Measurements from ENCODE around the gene PHF2.

The PHF2 gene

DNA sequence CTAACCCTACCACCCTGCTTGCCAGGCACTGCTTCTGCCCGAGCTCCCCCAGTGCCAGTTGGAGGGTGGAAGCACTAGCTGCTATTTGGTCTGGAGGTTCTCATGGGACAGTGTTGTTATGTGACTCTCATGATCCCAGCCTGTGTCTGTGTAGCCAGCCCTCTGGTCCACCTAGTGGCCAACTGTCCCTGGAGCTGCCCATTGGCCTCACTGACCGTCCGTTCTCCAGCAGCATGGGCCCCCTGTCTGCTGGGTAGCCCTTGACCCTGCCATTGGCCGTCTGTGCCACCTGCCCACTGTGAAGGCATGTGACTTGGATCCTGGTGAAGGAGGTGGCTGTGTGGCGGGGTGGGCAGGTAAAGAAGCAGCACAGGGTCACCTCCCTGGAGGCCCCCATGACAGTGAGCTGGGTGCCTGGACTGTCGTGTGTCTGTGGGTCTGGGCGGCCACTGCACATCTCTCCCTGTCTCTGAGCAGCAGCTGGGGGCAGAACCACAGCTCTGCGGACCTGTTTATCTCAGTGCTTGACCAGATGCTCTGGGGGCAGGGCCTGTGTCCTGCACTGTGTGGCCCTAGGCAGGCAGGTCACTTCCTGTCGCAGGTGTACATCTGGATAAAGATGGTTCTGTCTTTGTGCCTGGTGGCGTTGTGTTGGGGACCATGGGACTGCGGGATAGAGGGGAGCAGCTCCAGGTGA, 11.4 kb downstream of the PHF2 start:
- Histone ChIP-seq H4K12ac (ENCODE audit: low read depth, low read length) (no peak overlapping the region), H3K9me3 (ENCODE audit: insufficient read depth, low read depth, low read length) (peaks cover 4% of the 10 kb centered on the region), H3K23ac (ENCODE audit: low read length) (no peak overlapping the region), H3K27me3 (ENCODE audit: insufficient read depth, low read length) (no peaks in the 10 kb centered on the region), H3K14ac (ENCODE audit: low read length) (no peak overlapping the region), H3K4me2 (ENCODE audit: low read length) (no peak overlapping the region), H3K4me3 (ENCODE audit: low read depth, low read length) (no peak overlapping the region), H3K4me1 (ENCODE audit: control insufficient read depth in 1 of 2, insufficient read depth in 2 of 2, low read length in 2 of 2) (peaks cover 6 to 15% of the 10 kb centered on the region in 2 experiments), H2AK5ac (ENCODE audit: low read length) (no peak overlapping the region), H4K91ac (ENCODE audit: low read depth, low read length) (no peak overlapping the region), H4K8ac (ENCODE audit: low read depth, low read length) (no peak overlapping the region), H3K27ac (ENCODE audit: low read depth, low read length) (no peak overlapping the region), H3K18ac (ENCODE audit: low read length) (no peak overlapping the region), H2BK5ac (ENCODE audit: low read depth, low read length, poor library complexity) (no peak overlapping the region), H3K36me3 (ENCODE audit: control insufficient read depth in 1 of 2, insufficient read depth in 2 of 2, low read length in 2 of 2) (no peaks in the 10 kb centered on the region), H3K79me2 (ENCODE audit: control insufficient read depth, insufficient read depth, low read length, poor library complexity) (no peaks in the 10 kb centered on the region), H3K9ac (ENCODE audit: low read length) (no peak overlapping the region), H3K79me1 (ENCODE audit: low read length) (no peaks in the 10 kb centered on the region), H2AFZ (ENCODE audit: insufficient read depth, low read length, poor library complexity) (no peak overlapping the region), H2BK12ac (ENCODE audit: low read length) (no peak overlapping the region), H2BK120ac (ENCODE audit: insufficient read depth, low read length, poor library complexity) (no peak overlapping the region), H3K4ac (ENCODE audit: low read depth, low read length) (no peak overlapping the region)
- peak in 1 of 2 donors; percentile 35 for DNase-seq
- no CpG with 5 or more reads among the region's 11 CpGs for WGBS (ENCODE audit: extremely low coverage, insufficient coverage, insufficient read length)

DNA sequence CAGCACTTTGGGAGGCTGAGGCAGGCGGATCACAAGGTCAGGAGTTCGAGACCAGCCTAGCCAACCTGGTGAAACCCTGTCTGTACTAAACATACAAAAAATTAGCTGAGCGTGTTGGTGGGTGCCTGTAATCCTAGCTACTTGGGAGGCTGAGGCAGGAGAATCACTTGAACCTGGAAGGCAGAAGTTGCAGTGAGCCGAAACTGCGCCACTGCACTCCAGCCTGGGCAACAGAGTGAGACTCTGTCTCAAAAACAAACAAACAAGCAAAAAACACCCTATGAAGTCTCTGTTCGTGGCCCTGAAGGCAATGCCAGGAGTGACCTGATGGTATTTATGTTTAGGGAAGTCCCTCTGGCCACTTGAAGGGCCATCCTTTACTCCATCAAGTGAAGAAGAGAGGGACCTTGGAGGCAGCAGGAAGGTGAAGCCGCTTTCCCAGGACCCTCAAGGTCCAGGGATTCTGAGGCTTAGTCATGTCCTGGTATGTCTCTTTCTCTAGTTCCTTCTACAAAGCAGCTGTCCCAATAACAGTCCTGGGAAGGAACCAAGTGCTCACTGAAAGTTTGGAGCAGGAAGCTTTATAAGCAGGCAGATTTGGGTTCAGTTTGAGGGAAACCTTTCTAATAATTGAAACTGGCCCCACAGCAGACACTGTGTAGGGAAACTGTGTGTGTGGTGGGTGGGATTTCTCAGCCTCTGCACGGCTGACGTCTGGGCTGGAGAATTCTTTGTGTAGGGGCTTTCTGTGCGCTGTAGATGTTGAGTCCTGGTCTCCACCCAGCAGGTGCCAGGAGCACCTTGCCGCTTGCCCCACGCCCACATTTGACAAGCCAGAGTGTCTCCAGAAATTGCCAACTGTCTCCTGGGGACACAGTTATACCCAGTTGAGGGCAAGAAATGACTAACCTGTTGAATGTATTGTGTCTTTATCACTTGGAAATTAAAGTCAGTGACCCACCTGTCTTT, 12.5 kb downstream of the PHF2 start:
- H4K91ac ChIP-seq (ENCODE audit: low read depth, low read length), result no peak overlapping the region
- no peak overlapping the region for H4K12ac ChIP-seq (ENCODE audit: low read depth, low read length)

DNA sequence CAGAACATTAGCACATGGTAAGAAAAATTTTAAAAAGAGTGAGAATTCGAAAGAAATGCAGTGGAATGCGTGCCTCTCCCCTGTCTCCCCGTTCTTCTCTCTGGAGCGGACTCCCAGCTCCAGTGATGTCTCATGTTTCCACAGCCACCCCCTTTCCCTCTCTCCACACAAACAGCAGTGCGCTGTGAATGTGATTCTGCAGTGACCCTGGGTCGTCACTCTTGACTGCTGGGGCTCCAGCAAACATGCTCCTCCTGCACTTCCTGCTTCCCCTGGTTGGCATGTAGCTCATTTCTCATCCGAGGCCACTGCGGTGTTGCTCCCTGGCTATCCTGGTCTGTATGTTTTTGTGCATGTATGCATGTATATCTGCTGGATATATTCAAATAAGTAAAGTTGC, 13.3 kb downstream of the PHF2 start:
- no peak overlapping the region for H3K18ac ChIP-seq (ENCODE audit: low read length)
- no peak overlapping the region for H3K4me2 ChIP-seq (ENCODE audit: low read length)
- DNase-seq, result no peak
- H3K79me2 ChIP-seq (ENCODE audit: control insufficient read depth, insufficient read depth, low read length, poor library complexity), result no peaks in the 10 kb centered on the region
- H3K9me3 ChIP-seq (ENCODE audit: insufficient read depth, low read depth, low read length), result peaks cover 4% of the 10 kb centered on the region
- H4K91ac ChIP-seq (ENCODE audit: low read depth, low read length), result no peak overlapping the region
- no peaks in the 10 kb centered on the region for H3K36me3 ChIP-seq (ENCODE audit: control insufficient read depth in 1 of 2, insufficient read depth in 2 of 2, low read length in 2 of 2)
- no peak overlapping the region for H3K23ac ChIP-seq (ENCODE audit: low read length)
- H2BK5ac ChIP-seq (ENCODE audit: low read depth, low read length, poor library complexity), result no peak overlapping the region
- no CpG with 5 or more reads among the region's 8 CpGs for WGBS (ENCODE audit: extremely low coverage, insufficient coverage, insufficient read length)
- H3K27ac ChIP-seq (ENCODE audit: low read depth, low read length), result no peak overlapping the region
- peaks cover 6 to 15% of the 10 kb centered on the region in 2 experiments for H3K4me1 ChIP-seq (ENCODE audit: control insufficient read depth in 1 of 2, insufficient read depth in 2 of 2, low read length in 2 of 2)
- no peak overlapping the region for H4K8ac ChIP-seq (ENCODE audit: low read depth, low read length)
- H2AFZ ChIP-seq (ENCODE audit: insufficient read depth, low read length, poor library complexity), result no peak overlapping the region
- no peaks in the 10 kb centered on the region for H3K27me3 ChIP-seq (ENCODE audit: insufficient read depth, low read length)
- no peak overlapping the region for H2BK120ac ChIP-seq (ENCODE audit: insufficient read depth, low read length, poor library complexity)
- H4K12ac ChIP-seq (ENCODE audit: low read depth, low read length), result no peak overlapping the region
- no peaks in the 10 kb centered on the region for H3K79me1 ChIP-seq (ENCODE audit: low read length)
- no peak overlapping the region for H2AK5ac ChIP-seq (ENCODE audit: low read length)
- no peak overlapping the region for H2BK12ac ChIP-seq (ENCODE audit: low read length)
- H3K9ac ChIP-seq (ENCODE audit: low read length), result no peak overlapping the region
- H3K14ac ChIP-seq (ENCODE audit: low read length), result no peak overlapping the region
- H3K4me3 ChIP-seq (ENCODE audit: low read depth, low read length), result no peak overlapping the region
- no peak overlapping the region for H3K4ac ChIP-seq (ENCODE audit: low read depth, low read length)

More for the DNA sequence above, 12.5 kb downstream of the PHF2 start:
- no peak overlapping the region for H4K8ac ChIP-seq (ENCODE audit: low read depth, low read length)
- H3K4me1 ChIP-seq (ENCODE audit: control insufficient read depth in 1 of 2, insufficient read depth in 2 of 2, low read length in 2 of 2), result peaks cover 6 to 15% of the 10 kb centered on the region in 2 experiments
- DNase-seq, result no peak
- no peak overlapping the region for H3K4me3 ChIP-seq (ENCODE audit: low read depth, low read length)
- no peak overlapping the region for H3K27ac ChIP-seq (ENCODE audit: low read depth, low read length)
- peaks cover 4% of the 10 kb centered on the region for H3K9me3 ChIP-seq (ENCODE audit: insufficient read depth, low read depth, low read length)
- no peak overlapping the region for H3K9ac ChIP-seq (ENCODE audit: low read length)
- no peak overlapping the region for H3K23ac ChIP-seq (ENCODE audit: low read length)
- H3K4ac ChIP-seq (ENCODE audit: low read depth, low read length), result no peak overlapping the region
- no peak overlapping the region for H3K4me2 ChIP-seq (ENCODE audit: low read length)
- WGBS (ENCODE audit: extremely low coverage, insufficient coverage, insufficient read length), result no CpG with 5 or more reads among the region's 12 CpGs
- no peak overlapping the region for H2BK5ac ChIP-seq (ENCODE audit: low read depth, low read length, poor library complexity)
- no peak overlapping the region for H2BK120ac ChIP-seq (ENCODE audit: insufficient read depth, low read length, poor library complexity)
- no peak overlapping the region for H3K18ac ChIP-seq (ENCODE audit: low read length)
- H3K79me1 ChIP-seq (ENCODE audit: low read length), result no peaks in the 10 kb centered on the region
- H2AK5ac ChIP-seq (ENCODE audit: low read length), result no peak overlapping the region
- H3K27me3 ChIP-seq (ENCODE audit: insufficient read depth, low read length), result no peaks in the 10 kb centered on the region
- no peak overlapping the region for H2BK12ac ChIP-seq (ENCODE audit: low read length)
- H3K79me2 ChIP-seq (ENCODE audit: control insufficient read depth, insufficient read depth, low read length, poor library complexity), result no peaks in the 10 kb centered on the region
- no peak overlapping the region for H3K14ac ChIP-seq (ENCODE audit: low read length)
- H2AFZ ChIP-seq (ENCODE audit: insufficient read depth, low read length, poor library complexity), result no peak overlapping the region
- H3K36me3 ChIP-seq (ENCODE audit: control insufficient read depth in 1 of 2, insufficient read depth in 2 of 2, low read length in 2 of 2), result no peaks in the 10 kb centered on the region

DNA sequence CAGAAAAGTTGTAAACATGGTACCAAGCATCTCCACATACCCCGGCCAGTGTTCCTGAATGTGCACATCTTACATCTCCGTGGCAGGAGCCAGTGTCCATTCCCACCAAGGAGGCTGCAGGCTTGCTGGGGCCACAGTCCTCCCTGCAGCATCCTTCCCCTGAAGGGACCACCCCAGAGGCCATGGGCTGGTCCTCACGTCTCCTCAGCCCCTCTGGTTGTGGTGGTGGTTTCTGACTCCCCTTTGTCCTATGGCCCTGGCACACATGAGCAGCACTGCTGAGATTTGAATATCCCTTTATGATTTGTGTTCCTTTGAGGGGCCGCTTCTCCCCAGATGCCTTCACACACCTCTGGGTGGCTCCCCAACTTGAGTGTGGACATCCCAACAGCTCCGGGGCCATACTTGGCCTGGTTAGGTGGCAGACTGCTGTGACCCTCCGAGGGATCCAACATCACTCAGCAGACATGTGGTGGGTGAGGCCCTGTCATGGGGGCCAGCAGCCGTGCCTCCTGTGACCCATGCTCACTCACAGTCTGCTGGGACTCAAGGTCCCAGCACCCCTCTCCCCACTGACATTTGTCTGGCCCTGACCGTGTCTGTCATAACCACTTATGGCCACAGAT, 14.3 kb downstream of the PHF2 start:
- Histone ChIP-seq H3K79me1 (ENCODE audit: low read length) (no peaks in the 10 kb centered on the region), H4K91ac (ENCODE audit: low read depth, low read length) (no peak overlapping the region), H3K27ac (ENCODE audit: low read depth, low read length) (no peak overlapping the region), H3K9me3 (ENCODE audit: insufficient read depth, low read depth, low read length) (peaks cover 4% of the 10 kb centered on the region), H3K4me3 (ENCODE audit: low read depth, low read length) (no peak overlapping the region), H2AK5ac (ENCODE audit: low read length) (no peak overlapping the region), H3K27me3 (ENCODE audit: insufficient read depth, low read length) (no peaks in the 10 kb centered on the region), H3K79me2 (ENCODE audit: control insufficient read depth, insufficient read depth, low read length, poor library complexity) (no peaks in the 10 kb centered on the region), H3K4me1 (ENCODE audit: control insufficient read depth in 1 of 2, insufficient read depth in 2 of 2, low read length in 2 of 2) (peaks cover 6 to 15% of the 10 kb centered on the region in 2 experiments), H2AFZ (ENCODE audit: insufficient read depth, low read length, poor library complexity) (no peak overlapping the region), H3K4ac (ENCODE audit: low read depth, low read length) (no peak overlapping the region), H3K23ac (ENCODE audit: low read length) (no peak overlapping the region), H3K9ac (ENCODE audit: low read length) (no peak overlapping the region), H3K18ac (ENCODE audit: low read length) (no peak overlapping the region), H2BK120ac (ENCODE audit: insufficient read depth, low read length, poor library complexity) (no peak overlapping the region), H3K36me3 (ENCODE audit: control insufficient read depth in 1 of 2, insufficient read depth in 2 of 2, low read length in 2 of 2) (no peaks in the 10 kb centered on the region), H4K8ac (ENCODE audit: low read depth, low read length) (no peak overlapping the region), H3K4me2 (ENCODE audit: low read length) (no peak overlapping the region), H4K12ac (ENCODE audit: low read depth, low read length) (no peak overlapping the region), H2BK5ac (ENCODE audit: low read depth, low read length, poor library complexity) (no peak overlapping the region), H2BK12ac (ENCODE audit: low read length) (no peak overlapping the region), H3K14ac (ENCODE audit: low read length) (no peak overlapping the region)
- WGBS (ENCODE audit: extremely low coverage, insufficient coverage, insufficient read length), result no CpG with 5 or more reads among the region's 8 CpGs
- no peak for DNase-seq
